Loucy (cell line): Measurements from ENCODE around the gene LRRC17.

Experiments
- H2AFZ ChIP-seq: fragments of 200-600 bp; sonication (generic); 2 replicates; pipeline ENCODE4 v1.6.0; 2016; ENCODE audit warnings: antibody characterized with exemption, mild to moderate bottlenecking, low read length, moderate library complexity
- H3F3A ChIP-seq: fragments of 200-600 bp; 2 replicates; pipeline ENCODE4 v1.6.0; 2016; ENCODE audit warnings: antibody characterized with exemption, low read depth, mild to moderate bottlenecking
- H3K27me3 ChIP-seq: fragments of 200-600 bp; sonication (generic); 2 replicates; pipeline ENCODE4 v1.6.1; 2014; ENCODE audit warnings: low read length, mild to moderate bottlenecking; ENCODE audit not compliant: insufficient read depth, poor library complexity, severe bottlenecking
- H3K36me3 ChIP-seq: fragments of 200-600 bp; sonication (generic); 2 replicates; pipeline ENCODE4 v1.6.1; 2016; ENCODE audit warnings: low read length; ENCODE audit not compliant: insufficient read depth
- H3K4me1 ChIP-seq: fragments of 200-600 bp; sonication (generic); 2 replicates; pipeline ENCODE4 v1.5.1; 2014; ENCODE audit warnings: low read length, mild to moderate bottlenecking; ENCODE audit not compliant: insufficient read depth, poor library complexity, severe bottlenecking
- H3K4me2 ChIP-seq: fragments of 200-600 bp; sonication (generic); 2 replicates; pipeline ENCODE4 v1.6.0; 2014; ENCODE audit warnings: antibody characterized with exemption, low read length, low read depth, mild to moderate bottlenecking; ENCODE audit not compliant: poor library complexity, severe bottlenecking
- H3K4me3 ChIP-seq: fragments of 200-600 bp; sonication (generic); 2 replicates; pipeline ENCODE4 v1.5.1; 2014; ENCODE audit warnings: low read length, mild to moderate bottlenecking, mixed read lengths; ENCODE audit not compliant: poor library complexity, severe bottlenecking
- H3K79me2 ChIP-seq: fragments of 200-600 bp; sonication (generic); 2 replicates; pipeline ENCODE4 v1.6.1; 2014; ENCODE audit warnings: low read length; ENCODE audit not compliant: insufficient read depth
- H3K9ac ChIP-seq: fragments of 200-600 bp; sonication (generic); 2 replicates; pipeline ENCODE4 v1.6.0; 2014; ENCODE audit warnings: mild to moderate bottlenecking, low read depth, low read length, moderate library complexity; ENCODE audit not compliant: poor library complexity, severe bottlenecking
- H3K9me2 ChIP-seq: fragments of 200-600 bp; sonication (generic); replicated peaks from 2 replicates; pipeline ENCODE4 v1.6.1; 2016; ENCODE audit warnings: low read depth, low read length, mixed read lengths
- H3K9me3 ChIP-seq: fragments of 200-600 bp; sonication (generic); 2 replicates; pipeline ENCODE4 v1.6.1; 2014; ENCODE audit warnings: mild to moderate bottlenecking, antibody characterized with exemption, low read length, low read depth; ENCODE audit not compliant: insufficient read depth
- H4K20me1 ChIP-seq: fragments of 200-600 bp; sonication (generic); 2 replicates; pipeline ENCODE4 v1.6.0; 2014; ENCODE audit warnings: antibody characterized with exemption, low read length, mild to moderate bottlenecking; ENCODE audit not compliant: insufficient read depth, poor library complexity, severe bottlenecking
- EZH2phosphoT487 ChIP-seq: fragments of 200-600 bp; IDR thresholded peaks from 2 replicates; pipeline ENCODE4 v1.6.1; 2018; ENCODE audit warnings: antibody characterized with exemption, mild to moderate bottlenecking, moderate library complexity, borderline replicate concordance
- TF ChIP-seq, protein P1 (sequence below): fragments of 200-600 bp; sonication (generic); conservative IDR thresholded peaks from 2 replicates; pipeline ENCODE4 v1.5.1; 2014; ENCODE audit warnings: mild to moderate bottlenecking, antibody characterized with exemption, low read length

Gene LRRC17

DNA sequence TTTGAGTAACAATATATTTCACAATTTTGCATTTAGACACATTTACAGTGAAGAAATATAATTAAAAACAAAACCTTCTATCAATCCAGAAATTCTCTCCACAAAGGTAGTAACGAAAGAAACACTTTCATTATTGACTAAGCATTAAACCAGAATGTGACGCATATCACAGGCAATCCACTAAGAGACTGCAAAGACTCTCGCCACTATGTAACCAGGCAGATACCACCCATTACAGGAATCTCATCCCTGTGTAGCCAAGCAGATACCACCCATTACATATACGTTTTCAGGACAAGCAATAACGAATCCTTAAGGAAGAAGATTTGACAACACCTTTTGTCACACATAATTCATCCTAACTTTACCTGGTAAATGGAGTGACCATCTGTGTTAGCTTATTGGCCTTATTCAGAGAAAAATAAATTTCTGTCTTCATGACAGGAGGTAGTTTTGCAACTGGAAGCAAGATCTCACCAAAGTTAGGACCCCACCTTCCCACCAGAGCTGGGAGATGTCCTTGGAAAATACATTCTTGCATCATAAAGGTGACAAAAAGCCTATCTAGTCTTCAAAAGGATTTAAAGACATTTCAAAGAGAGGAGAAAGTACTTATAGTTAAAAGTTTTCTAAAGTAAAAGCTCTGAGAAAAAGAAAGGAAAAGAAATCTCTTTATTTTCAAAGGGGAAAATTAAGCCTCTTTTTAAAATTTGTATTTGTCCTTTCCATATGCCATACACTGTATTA is 30.8 kb downstream of the LRRC17 start:
- Histone ChIP-seq H3K9ac (no peak overlapping the region), H4K20me1 (no peaks in the 10 kb centered on the region), H3K27me3 (no peaks in the 10 kb centered on the region), H3K9me3 (no peaks in the 10 kb centered on the region), H3K4me3 (no peak overlapping the region), H3F3A (no peaks in the 10 kb centered on the region), H3K9me2 (no peaks in the 10 kb centered on the region), H3K4me2 (no peak overlapping the region), H3K36me3 (no peaks in the 10 kb centered on the region), H3K4me1 (no peaks in the 10 kb centered on the region), H2AFZ (no peak overlapping the region), H3K79me2 (no peaks in the 10 kb centered on the region)
- TF ChIP-seq, protein P1, sequence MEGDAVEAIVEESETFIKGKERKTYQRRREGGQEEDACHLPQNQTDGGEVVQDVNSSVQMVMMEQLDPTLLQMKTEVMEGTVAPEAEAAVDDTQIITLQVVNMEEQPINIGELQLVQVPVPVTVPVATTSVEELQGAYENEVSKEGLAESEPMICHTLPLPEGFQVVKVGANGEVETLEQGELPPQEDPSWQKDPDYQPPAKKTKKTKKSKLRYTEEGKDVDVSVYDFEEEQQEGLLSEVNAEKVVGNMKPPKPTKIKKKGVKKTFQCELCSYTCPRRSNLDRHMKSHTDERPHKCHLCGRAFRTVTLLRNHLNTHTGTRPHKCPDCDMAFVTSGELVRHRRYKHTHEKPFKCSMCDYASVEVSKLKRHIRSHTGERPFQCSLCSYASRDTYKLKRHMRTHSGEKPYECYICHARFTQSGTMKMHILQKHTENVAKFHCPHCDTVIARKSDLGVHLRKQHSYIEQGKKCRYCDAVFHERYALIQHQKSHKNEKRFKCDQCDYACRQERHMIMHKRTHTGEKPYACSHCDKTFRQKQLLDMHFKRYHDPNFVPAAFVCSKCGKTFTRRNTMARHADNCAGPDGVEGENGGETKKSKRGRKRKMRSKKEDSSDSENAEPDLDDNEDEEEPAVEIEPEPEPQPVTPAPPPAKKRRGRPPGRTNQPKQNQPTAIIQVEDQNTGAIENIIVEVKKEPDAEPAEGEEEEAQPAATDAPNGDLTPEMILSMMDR, result no peak
- TF ChIP-seq EZH2phosphoT487, result no peak

DNA sequence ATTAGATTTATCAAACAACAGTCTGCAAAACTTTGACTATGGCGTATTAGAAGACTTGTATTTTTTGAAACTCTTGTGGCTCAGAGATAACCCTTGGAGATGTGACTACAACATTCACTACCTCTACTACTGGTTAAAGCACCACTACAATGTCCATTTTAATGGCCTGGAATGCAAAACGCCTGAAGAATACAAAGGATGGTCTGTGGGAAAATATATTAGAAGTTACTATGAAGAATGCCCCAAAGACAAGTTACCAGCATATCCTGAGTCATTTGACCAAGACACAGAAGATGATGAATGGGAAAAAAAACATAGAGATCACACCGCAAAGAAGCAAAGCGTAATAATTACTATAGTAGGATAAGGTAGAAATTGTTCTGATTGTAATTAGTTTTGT is 31.4 kb downstream of the LRRC17 start:
- H3K4me1 ChIP-seq, result no peaks in the 10 kb centered on the region
- H3K79me2 ChIP-seq, result no peaks in the 10 kb centered on the region
- H2AFZ ChIP-seq, result no peak overlapping the region
- TF ChIP-seq EZH2phosphoT487, result no peak
- TF ChIP-seq, protein P1, result no peak
- H3K9me2 ChIP-seq, result no peaks in the 10 kb centered on the region
- no peak overlapping the region for H3K4me2 ChIP-seq
- no peaks in the 10 kb centered on the region for H3K9me3 ChIP-seq
- H3K4me3 ChIP-seq, result no peak overlapping the region
- H4K20me1 ChIP-seq, result no peaks in the 10 kb centered on the region
- H3F3A ChIP-seq, result no peaks in the 10 kb centered on the region
- no peak overlapping the region for H3K9ac ChIP-seq
- H3K27me3 ChIP-seq, result no peaks in the 10 kb centered on the region
- no peaks in the 10 kb centered on the region for H3K36me3 ChIP-seq

DNA sequence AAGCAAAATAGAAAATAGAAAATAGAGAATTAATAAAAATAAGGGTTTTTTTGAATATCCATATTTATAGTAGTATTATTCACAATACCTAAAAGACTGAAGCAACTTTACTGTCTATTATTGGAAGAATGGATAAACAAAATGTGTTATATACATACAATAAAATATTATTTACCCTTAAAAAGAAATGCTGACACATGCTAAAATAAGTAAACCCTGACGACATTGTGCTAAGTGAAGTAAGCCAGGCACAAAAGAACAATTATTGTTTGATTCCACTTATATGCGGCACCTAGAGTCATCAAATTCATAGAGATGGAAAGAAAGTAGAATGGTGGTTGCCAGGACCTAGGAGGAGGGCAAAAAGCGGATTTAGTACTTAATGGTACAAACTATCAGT is 39.0 kb downstream of the LRRC17 start:
- Histone ChIP-seq H3K36me3 (no peaks in the 10 kb centered on the region), H3K27me3 (no peaks in the 10 kb centered on the region), H3K9me3 (no peaks in the 10 kb centered on the region), H3F3A (no peaks in the 10 kb centered on the region), H3K4me3 (no peak overlapping the region), H4K20me1 (no peaks in the 10 kb centered on the region), H3K4me1 (no peaks in the 10 kb centered on the region), H2AFZ (no peak overlapping the region), H3K9me2 (no peaks in the 10 kb centered on the region), H3K9ac (no peak overlapping the region), H3K4me2 (no peak overlapping the region), H3K79me2 (no peaks in the 10 kb centered on the region)
- TF ChIP-seq, protein P1, result no peak
- no peak for TF ChIP-seq EZH2phosphoT487
